Neural progenitor cell (in vitro differentiated cells): ENCODE measurements around the gene PLXNA4. TPM values are rescaled to one million over a fixed set of nuclear protein-coding genes. Genes with fewer than 3 reads are reported as not detected.

ENCODE experiments used
- DNase-seq: peaks from one replicate; pipeline ENCODE4 v3.0.0-alpha.2; 2016; ENCODE audit warnings: low spot score
- H2AFZ ChIP-seq: fragments of 200-600 bp; sonication (generic); replicated peaks from 2 replicates; pipeline ENCODE4 v1.6.1; 2016; ENCODE audit warnings: antibody characterized with exemption
- H3F3A ChIP-seq: fragments of 200-600 bp; sonication (generic); 2 replicates; pipeline ENCODE4 v1.6.1; 2016; ENCODE audit warnings: antibody characterized with exemption, low read depth
- H3K27ac ChIP-seq: fragments of 200-600 bp; sonication (generic); 2 replicates; pipeline ENCODE4 v1.5.1; 2016; ENCODE audit warnings: mild to moderate bottlenecking
- H3K27me3 ChIP-seq: fragments of 200-600 bp; sonication (generic); 2 replicates; pipeline ENCODE4 v1.6.1; 2016; ENCODE audit warnings: mild to moderate bottlenecking, moderate library complexity
- H3K36me3 ChIP-seq: fragments of 200-600 bp; sonication (generic); 2 replicates; pipeline ENCODE4 v1.5.1; 2016
- H3K4me1 ChIP-seq: fragments of 200-600 bp; sonication (generic); 2 replicates; pipeline ENCODE4 v1.6.1; 2016; ENCODE audit warnings: mixed run types
- H3K4me2 ChIP-seq: fragments of 200-600 bp; sonication (generic); 2 replicates; pipeline ENCODE4 v1.6.1; 2016
- H3K4me3 ChIP-seq: fragments of 200-600 bp; sonication (generic); 2 replicates; pipeline ENCODE4 v1.5.1; 2016
- H3K79me2 ChIP-seq: fragments of 200-600 bp; sonication (generic); 2 replicates; pipeline ENCODE4 v1.6.1; 2016; ENCODE audit warnings: low read depth
- H3K9ac ChIP-seq: fragments of 200-600 bp; sonication (generic); 2 replicates; pipeline ENCODE4 v1.6.1; 2016
- H3K9me3 ChIP-seq: fragments of 200-600 bp; sonication (generic); 2 replicates; pipeline ENCODE4 v1.5.1; 2016; ENCODE audit warnings: low read depth
- H4K20me1 ChIP-seq: fragments of 200-600 bp; sonication (generic); 2 replicates; pipeline ENCODE4 v1.6.1; 2016; ENCODE audit warnings: low read depth
- H3K27ac Mint-ChIP-seq: 3 replicates; pipeline ENCODE4 v1.8.0; 2021; ENCODE audit warnings: mixed read lengths
- H3K27me3 Mint-ChIP-seq: 2 replicates; pipeline ENCODE4 v1.8.0; 2022; ENCODE audit warnings: low read depth, mild to moderate bottlenecking, inconsistent platforms, moderate library complexity, mixed read lengths; ENCODE audit not compliant: insufficient read depth
- H3K36me3 Mint-ChIP-seq: 3 replicates; pipeline ENCODE4 v1.8.0; 2021; ENCODE audit warnings: mixed read lengths
- H3K4me1 Mint-ChIP-seq: 3 replicates; pipeline ENCODE4 v1.8.0; 2021; ENCODE audit warnings: mixed read lengths
- H3K4me3 Mint-ChIP-seq: 3 replicates; pipeline ENCODE4 v1.8.0; 2021; ENCODE audit warnings: mild to moderate bottlenecking, moderate library complexity, mixed read lengths
- H3K9me3 Mint-ChIP-seq: 3 replicates; pipeline ENCODE4 v1.8.0; 2020; ENCODE audit warnings: mixed read lengths
- CTCF ChIP-seq: fragments of 200-600 bp; sonication (generic); IDR thresholded peaks from 2 replicates; pipeline ENCODE4 v1.5.1; 2017; ENCODE audit warnings: antibody characterized with exemption, mild to moderate bottlenecking
- EZH2 ChIP-seq: fragments of 200-600 bp; sonication (generic); IDR thresholded peaks from 2 replicates; pipeline ENCODE4 v1.6.1; 2017; ENCODE audit warnings: antibody characterized with exemption, mild to moderate bottlenecking, moderate library complexity
- EZH2phosphoT487 ChIP-seq: fragments of 200-600 bp; sonication (generic); IDR thresholded peaks from 2 replicates; pipeline ENCODE4 v1.6.1; 2017; ENCODE audit warnings: antibody characterized with exemption
- total RNA-seq: library from RNA; depleted of rRNA; stranded (reverse); fragments of >200 nt; gene quantifications from 2 replicates; pipeline ENCODE4 v1.2.3, GENCODE V29; 2015; ENCODE audit warnings: low replicate concordance

PLXNA4 gene
- total RNA-seq, 1 donor from 2014 or later: 0.49 TPM

GRCh38 chr7:132355048-132355447, 221.2 kb downstream of the PLXNA4 start:
- no peak for TF ChIP-seq CTCF
- no peak for TF ChIP-seq EZH2phosphoT487
- TF ChIP-seq EZH2: no peak
- Histone ChIP-seq H3K79me2 (no peaks in the 10 kb centered on the region), H4K20me1 (no peaks in the 10 kb centered on the region), H3K27me3 (no peaks in the 10 kb centered on the region), H3K4me2 (no peak overlapping the region), H3K36me3 (no peaks in the 10 kb centered on the region), H3K4me1 (peaks cover 13% of the 10 kb centered on the region), H3K4me3 (no peak overlapping the region), H3F3A (no peaks in the 10 kb centered on the region), H2AFZ (no peak overlapping the region), H3K9ac (no peak overlapping the region), H3K9me3 (peaks cover 3% of the 10 kb centered on the region), H3K27ac (no peak overlapping the region)
- peaks cover 9% of the 10 kb centered on the region for H3K4me1 Mint-ChIP-seq
- DNase-seq: no peak
- H3K27ac Mint-ChIP-seq: no peak overlapping the region
- no peaks in the 10 kb centered on the region for H3K9me3 Mint-ChIP-seq
- H3K36me3 Mint-ChIP-seq: no peaks in the 10 kb centered on the region
- H3K27me3 Mint-ChIP-seq: peaks cover 7% of the 10 kb centered on the region
- H3K4me3 Mint-ChIP-seq: no peak overlapping the region

- Histone ChIP-seq H3K36me3 (no peaks in the 10 kb centered on the region), H3K79me2 (no peaks in the 10 kb centered on the region), H4K20me1 (no peaks in the 10 kb centered on the region), H3K4me2 (no peak overlapping the region), H2AFZ (no peak overlapping the region), H3K9ac (no peak overlapping the region), H3K9me3 (peaks cover 3% of the 10 kb centered on the region), H3K4me3 (no peak overlapping the region), H3F3A (no peaks in the 10 kb centered on the region), H3K27ac (no peak overlapping the region), H3K27me3 (no peaks in the 10 kb centered on the region), H3K4me1 (peaks cover 13% of the 10 kb centered on the region)
- no peaks in the 10 kb centered on the region for H3K36me3 Mint-ChIP-seq
- peaks cover 7% of the 10 kb centered on the region for H3K27me3 Mint-ChIP-seq
- TF ChIP-seq EZH2: no peak
- TF ChIP-seq CTCF: no peak
- no peak for TF ChIP-seq EZH2phosphoT487
- no peak overlapping the region for H3K27ac Mint-ChIP-seq
- no peak overlapping the region for H3K4me3 Mint-ChIP-seq
- no peak for DNase-seq
- H3K9me3 Mint-ChIP-seq: no peaks in the 10 kb centered on the region
- peaks cover 9% of the 10 kb centered on the region for H3K4me1 Mint-ChIP-seq
Observed at GRCh38 chr7:132354527-132354926, 221.7 kb downstream of the PLXNA4 start.

GRCh38 chr7:132353936-132354335, 222.3 kb downstream of the PLXNA4 start:
- Mint-ChIP-seq H3K27me3 (peaks cover 7% of the 10 kb centered on the region), H3K4me3 (no peak overlapping the region), H3K9me3 (no peaks in the 10 kb centered on the region), H3K27ac (no peak overlapping the region), H3K4me1 (peaks cover 9% of the 10 kb centered on the region), H3K36me3 (no peaks in the 10 kb centered on the region)
- peak; percentile 4 for DNase-seq
- H3K36me3 ChIP-seq: no peaks in the 10 kb centered on the region
- no peaks in the 10 kb centered on the region for H4K20me1 ChIP-seq
- H3K79me2 ChIP-seq: no peaks in the 10 kb centered on the region
- H3K9me3 ChIP-seq: peaks cover 3% of the 10 kb centered on the region
- no peak overlapping the region for H3K4me2 ChIP-seq
- no peak overlapping the region for H3K4me3 ChIP-seq
- no peaks in the 10 kb centered on the region for H3K27me3 ChIP-seq
- H3K27ac ChIP-seq: no peak overlapping the region
- no peaks in the 10 kb centered on the region for H3F3A ChIP-seq
- TF ChIP-seq EZH2phosphoT487 (no peak), CTCF (no peak)
- no peak overlapping the region for H3K9ac ChIP-seq
- peaks cover 13% of the 10 kb centered on the region for H3K4me1 ChIP-seq
- no peak overlapping the region for H2AFZ ChIP-seq
